Kasumi-1 (cell line): ENCODE data around the gene SMCR8.
A peak's percentile ranks its signal among the peaks of the same experiment; 100 is the strongest.
"Not testable (repeated sequence)": the region's sequence is repeated elsewhere in the genome, so short reads cannot be mapped to it uniquely, and the experiment has no call there.

Source experiments
- DNase-seq, 2 experiments: peaks; one replicate each; lab custom pipeline; 2025; lab: John Stamatoyannopoulos, UW

Gene SMCR8, protein sequence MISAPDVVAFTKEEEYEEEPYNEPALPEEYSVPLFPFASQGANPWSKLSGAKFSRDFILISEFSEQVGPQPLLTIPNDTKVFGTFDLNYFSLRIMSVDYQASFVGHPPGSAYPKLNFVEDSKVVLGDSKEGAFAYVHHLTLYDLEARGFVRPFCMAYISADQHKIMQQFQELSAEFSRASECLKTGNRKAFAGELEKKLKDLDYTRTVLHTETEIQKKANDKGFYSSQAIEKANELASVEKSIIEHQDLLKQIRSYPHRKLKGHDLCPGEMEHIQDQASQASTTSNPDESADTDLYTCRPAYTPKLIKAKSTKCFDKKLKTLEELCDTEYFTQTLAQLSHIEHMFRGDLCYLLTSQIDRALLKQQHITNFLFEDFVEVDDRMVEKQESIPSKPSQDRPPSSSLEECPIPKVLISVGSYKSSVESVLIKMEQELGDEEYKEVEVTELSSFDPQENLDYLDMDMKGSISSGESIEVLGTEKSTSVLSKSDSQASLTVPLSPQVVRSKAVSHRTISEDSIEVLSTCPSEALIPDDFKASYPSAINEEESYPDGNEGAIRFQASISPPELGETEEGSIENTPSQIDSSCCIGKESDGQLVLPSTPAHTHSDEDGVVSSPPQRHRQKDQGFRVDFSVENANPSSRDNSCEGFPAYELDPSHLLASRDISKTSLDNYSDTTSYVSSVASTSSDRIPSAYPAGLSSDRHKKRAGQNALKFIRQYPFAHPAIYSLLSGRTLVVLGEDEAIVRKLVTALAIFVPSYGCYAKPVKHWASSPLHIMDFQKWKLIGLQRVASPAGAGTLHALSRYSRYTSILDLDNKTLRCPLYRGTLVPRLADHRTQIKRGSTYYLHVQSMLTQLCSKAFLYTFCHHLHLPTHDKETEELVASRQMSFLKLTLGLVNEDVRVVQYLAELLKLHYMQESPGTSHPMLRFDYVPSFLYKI

DNA sequence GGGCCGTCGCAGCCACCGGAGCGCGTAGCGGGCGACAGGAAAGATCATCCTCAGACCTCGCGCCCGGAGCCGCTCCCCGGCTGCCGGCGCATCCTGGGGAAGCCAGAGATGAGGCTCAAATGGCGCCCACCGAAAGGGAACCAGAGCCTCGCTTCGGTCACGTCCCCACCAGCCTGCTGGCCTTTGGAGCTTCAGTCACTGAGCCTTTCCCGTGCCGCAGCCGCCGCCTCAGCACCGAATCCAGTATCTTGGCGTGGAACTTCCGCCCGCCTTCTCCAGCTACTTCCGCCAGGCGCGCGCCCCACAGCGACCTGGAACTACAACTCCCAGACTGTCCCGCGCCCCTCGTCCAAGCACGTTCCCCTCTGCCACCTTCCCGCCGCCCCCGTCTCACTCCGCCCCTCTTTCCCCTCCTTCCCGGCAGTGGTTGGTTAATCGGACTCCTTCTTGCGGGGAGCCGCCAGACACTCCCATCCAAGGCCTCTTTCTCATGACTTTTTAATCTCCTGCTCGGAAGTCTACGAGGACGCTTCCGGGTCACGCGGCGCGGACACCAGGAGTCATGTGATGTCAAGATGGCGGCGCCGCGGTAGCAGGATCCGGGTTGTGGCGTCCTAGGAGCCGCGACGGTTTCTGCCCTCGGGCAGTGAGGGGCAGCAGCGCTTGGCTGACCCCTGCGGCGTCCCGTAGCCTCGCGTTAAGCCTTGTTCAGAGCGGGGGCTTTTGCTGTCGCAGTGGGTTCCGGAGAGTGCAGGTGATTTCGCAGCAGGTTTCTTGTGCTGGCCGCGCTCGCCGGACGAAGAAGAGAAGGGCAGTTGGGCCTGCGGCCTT lies at the start of gene SMCR8, which contains the start of gene TOP3A:
SMCR8 (plus strand) TSS at position 563 of the 831 bp plus-strand sequence. CDS start 497 bp downstream, outside the sequence.
TOP3A (minus strand) TSS at position 264 of the 831 bp plus-strand sequence; CDS start at position 48, 216 bp downstream.
- DNase-seq = peak; percentile 82 to 88

DNA sequence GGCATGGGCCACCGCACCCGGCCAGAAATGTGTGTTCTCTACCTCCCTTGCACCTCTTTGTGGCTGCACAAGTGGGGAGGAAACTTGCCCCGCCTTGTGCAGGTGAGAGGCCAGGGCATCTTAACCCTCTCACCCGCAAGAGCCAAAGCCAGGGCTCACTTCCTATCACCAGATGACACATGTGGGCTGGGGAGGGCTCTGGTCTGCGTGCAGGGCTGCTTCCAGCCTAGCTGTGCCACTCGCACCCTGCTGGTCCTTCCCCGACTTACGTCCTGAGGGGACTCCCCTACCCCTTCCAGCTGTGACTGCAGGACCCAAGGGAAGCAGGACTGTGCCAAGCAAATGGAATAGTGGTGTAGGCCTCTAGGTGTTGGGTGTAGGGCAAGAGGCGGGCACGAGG lies 47.7 kb upstream of the SMCR8 start:
- DNase-seq = no peak

DNA sequence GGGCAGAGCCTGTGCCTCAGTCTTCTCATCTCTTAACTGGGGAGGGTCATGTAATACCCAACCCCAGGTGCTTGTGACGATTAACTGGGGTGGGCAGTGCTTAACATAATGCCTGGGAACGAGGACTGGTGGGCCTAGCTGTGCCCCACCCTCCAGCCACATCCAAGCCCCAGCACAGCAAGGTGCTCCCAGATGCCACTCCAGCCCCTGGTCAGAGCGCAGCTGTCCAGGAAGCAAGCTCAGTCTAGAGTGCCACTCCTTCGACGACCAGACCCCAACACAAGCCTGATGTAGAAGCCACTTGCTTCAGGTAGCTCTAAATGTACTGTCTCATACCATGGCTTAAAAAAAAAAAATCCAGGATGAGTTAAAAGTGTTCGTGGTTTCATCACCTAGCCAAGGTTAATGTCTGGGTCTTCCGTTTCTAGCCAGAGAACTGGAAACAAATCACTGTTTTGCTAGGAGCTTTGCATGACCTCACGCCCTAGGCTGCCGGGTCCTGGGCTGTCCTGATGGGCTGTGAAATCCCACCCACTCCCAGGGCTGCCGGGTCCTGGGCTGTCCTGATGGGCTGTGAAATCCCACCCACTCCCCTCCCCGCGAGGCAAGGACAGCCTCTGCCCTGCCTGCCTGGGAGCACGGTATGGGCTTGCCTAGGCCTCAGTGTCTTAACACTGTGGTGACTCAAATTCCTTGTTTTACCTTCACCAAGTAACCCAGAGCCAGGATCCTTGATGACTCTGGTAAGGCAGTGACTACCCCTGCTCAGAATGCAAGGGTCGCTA lies 47.0 kb upstream of the SMCR8 start:
- DNase-seq = no peak

DNA sequence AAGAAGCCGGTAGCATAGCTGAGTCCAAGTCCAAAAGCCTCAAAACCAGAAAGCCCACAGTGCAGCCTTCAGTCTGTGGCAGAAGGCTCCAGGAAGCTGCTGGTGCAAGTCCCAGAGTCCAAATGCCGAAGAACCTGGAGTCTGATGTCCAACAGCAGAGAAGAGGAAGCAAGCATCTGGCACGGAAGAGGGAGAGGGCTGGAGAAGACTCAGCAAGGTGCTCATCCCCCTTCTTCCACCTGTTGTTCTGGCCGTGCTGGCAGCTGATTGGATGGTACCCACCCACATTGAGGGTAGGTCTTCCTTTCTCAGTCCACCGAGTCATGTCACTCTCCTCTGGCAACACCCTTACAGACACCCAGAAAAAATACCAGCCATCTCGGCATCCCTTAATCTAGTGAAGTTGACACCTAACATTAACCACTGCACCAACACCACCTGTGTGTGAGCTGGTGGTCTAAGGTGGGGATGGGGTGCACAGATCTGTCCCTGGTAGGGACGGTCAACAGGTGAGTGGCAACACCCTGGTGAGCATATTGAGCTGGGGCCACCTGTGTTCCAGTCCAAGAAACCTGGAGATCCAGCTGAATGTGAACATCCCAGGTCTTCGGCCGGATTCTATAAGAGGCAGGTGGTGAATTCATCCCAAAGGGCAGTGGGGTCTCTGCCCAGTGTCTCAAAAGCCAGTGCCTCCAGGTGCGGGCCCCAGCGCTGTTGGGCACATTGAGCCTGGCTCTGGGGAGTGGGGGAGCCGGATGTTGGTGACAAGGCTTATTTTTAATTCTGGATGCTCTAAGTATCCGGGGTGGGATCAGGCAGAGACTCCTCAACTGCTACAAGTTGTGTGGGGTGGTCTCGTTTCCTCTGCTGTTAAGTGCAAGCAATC lies 44.8 kb upstream of the SMCR8 start:
- no peak for DNase-seq

DNA sequence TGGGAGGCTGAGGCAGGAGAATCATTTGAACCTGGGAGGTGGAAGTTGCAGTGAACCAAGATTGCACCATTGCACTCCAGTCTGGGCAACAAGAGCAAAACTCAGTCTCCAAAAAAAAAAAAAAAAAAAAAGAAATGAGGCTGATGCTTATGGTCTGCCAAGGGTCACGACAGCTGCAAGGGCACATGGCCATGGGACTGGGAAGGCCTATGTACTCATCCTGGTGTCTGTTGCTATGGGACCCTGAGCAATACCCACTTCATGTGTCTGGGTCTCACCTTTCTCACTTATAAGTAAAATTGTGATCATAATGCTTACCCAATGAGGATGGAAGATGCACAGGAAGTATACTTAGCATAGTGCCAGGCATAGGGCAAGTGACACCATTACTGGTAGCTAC lies 38.0 kb upstream of the SMCR8 start:
- no peak for DNase-seq

DNA sequence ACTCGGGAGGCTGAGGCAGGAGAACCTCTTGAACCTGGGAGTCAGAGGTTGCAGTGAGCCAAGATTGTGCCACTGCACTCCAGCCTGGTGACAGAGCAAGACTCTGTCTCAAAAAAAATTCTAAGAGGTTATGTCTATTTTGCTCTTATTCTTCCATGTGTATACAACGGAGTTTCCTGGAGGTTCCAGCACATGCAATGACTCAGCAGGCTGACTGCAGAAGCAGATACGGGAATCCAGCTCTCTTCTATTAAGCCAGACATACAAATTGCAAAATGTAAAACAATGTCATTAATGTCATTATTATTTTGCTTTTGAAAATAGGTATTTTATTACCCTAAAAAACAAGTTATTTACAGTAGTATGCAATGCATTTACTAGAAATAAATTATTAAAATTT lies 36.2 kb upstream of the SMCR8 start:
- no peak for DNase-seq

DNA sequence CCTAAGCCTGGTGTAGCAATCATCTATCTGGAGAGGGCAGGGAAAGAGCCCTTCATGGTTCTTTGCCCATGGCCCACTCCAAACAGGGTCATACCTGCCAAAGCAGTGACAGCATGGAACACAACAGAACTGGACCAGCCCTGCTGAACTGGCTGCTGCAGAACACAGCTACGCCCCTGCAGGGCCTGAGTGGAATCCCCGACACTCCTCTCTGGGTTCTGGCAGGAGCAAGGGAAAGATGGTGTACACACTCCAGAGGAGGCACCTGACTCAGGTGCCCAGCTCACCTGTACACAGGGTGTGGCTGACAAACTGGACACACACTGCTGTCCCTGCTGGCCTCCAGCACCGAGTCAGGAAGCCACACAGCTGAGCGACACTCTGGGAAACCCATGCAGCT lies 34.8 kb upstream of the SMCR8 start:
- no peak for DNase-seq

DNA sequence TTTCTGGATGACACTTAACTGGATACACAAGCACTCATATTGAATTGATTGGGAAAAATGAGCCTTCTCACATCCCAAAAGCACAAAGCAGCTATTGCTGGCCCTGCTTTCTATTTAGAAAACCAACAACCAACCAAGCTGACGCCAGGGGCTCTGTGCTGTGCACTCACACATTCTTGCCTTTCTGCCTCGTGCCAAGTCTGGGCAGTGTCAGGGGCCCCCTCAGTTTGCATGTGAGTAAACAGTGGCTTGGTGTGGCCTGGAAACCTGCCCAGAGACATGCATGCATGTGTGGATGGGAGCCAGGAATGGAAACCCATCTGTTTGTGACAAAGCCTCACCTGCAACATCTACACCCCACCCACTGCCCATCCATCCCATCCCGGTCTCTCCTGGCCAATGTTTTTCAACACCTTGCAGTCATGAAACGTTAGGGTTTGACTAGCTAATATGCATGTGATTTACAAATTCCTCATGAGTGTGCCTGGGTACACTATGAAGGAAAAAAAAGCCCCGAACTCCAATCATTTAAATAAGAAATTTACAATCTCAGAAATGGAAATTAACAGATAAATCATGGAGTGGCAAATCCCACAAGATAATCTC lies 34.2 kb upstream of the SMCR8 start:
- DNase-seq = no peak

DNA sequence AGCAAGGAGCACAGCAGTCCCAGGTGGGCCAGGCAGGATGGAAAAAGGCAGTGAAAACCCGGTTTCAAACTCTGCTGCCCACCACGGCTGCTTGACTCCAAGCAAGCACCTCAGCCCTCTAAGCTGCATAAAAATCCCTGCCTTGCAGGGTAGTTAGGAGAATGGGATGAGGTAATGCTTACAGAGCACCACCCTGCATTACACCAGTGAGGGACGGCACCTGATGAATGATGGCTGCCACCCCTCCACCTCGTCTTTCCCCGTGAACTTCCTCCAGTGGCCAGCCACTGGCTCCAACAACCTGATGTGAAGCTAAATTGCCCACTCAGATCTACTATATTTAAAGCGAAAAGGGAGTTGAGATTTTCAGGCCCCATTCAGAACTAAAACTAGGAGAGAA lies 33.3 kb upstream of the SMCR8 start:
- DNase-seq = no peak

DNA sequence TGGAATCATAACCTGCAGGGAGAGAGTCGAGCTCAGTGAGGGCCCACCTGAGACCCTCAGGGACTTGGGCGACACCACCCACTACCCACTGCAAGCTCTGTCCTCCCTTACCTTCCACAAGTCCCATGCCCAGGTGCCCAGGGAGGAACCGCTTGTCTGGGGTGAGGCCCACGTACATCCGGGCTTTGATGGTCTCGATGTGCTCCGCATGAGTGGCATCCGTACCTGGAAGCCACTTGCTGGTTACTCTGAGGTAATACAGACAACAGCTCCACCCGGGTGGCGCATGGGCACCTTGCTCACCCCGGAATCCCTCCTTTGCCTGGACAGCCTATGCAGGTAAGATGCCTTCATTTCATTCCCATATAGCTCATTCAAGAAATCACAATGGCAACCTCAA lies 29.8 kb upstream of the SMCR8 start:
- no peak for DNase-seq

DNA sequence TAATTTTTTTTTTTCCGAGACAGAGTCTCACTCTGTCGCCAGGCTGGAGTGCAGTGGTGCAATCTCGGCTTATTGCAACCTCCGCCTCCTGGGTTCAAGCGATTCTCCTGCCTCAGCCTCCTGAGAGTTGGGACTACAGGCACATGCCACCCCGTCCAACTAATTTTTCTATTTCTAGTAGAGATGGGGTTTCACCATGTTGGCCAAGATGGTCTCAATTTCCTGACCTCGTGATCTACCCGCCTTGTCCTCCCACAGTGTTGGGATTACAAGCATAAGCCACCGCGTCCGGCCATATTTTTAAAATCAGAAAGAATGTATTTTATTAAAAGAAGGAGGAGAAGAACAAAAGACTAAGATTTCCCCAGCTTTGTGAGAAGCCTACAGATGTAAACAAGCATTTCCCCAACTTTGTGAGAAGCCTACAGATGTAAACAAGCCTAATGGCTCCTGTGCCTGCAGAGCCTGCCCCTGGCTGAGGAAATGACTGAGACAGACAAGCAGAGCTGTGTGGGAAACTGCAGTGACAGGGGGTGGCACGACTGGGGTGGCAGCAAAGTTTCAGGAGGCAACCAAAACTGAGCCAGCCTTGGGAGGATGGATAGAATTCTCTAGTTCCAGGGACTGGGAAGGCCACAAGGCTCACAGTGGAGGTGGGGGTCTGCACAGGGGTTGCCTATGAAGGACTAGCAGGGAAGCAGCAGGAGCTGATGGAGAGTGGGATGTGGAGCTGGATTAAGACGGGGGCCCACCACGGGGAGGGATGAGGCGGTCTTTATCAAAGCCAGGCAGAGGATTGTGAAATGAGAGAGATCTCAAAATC lies 23.2 kb upstream of the SMCR8 start:
- DNase-seq = no peak

DNA sequence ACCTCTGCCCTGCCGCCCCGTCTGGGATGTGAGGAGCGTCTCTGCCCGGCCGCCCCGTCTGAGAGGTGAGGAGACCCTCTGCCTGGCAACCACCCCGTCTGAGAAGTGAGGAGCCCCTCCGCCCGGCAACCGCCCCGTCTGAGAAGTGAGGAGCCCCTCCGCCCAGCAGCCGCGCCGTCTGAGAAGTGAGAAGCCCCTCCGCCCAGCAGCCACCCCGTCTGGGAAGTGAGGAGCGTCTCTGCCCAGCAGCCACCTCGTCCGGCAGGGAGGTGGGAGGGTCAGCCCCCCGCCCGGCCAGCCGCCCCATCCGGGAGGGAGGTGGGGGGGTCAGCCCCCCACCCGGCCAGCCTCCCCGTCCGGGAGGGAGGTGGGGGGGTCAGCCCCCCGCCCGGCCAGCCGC lies 17.0 kb upstream of the SMCR8 start:
- DNase-seq = not testable (repeated sequence)

DNA sequence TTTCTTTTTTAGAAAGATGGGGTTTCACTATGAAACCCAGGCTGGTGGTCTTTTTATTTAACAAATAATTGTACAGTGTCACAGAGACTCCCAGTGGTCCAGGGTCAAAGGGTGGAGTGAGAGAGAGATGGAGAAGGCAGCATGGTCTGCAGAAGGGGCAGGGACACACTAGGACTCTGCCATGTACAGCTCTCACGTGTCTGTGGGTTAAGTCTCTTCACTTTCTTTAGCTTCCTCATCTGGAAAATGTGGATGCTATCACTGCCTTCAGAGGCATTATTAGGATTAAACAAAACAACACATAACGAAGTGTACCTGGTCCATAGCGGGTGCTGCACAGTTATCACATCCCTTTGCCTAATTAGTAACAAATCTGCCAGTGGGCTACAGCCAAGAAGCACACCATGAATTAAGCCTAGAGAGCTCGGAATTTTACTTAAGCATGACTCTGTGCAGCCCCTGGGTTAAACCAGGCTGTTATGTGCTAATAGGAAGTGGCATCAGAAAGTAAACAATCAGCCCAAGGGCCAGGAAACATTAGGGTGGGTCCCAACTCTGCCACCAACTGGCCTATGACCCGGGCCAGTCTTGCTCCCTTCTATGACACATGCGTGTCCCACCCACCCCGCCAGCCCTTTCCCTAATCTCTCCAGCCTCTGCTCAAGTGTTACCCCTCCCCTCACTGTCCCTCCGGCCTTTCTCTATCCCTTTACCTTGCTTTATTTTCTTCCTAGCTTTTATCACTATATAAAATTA lies 14.2 kb upstream of the SMCR8 start:
- no peak for DNase-seq

DNA sequence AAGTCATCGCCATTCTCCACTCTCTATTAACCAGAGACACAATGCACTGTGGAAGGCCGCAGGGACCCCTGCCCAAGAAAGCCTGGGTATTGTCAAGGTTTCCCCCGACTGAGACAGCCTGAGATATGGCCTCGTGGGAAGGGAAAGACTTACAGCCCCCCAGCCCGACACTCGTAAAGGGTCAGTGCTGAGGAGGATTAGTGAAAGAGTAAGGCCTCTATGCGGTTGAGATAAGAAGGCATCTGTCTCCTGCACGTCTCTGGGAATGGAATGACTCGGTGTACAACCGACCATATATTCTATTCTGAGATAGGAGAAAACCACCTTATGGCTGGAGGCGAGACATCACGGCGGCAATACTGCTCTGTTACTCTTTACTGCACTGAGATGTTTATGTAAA lies 11.9 kb upstream of the SMCR8 start:
- not testable (repeated sequence) for DNase-seq

DNA sequence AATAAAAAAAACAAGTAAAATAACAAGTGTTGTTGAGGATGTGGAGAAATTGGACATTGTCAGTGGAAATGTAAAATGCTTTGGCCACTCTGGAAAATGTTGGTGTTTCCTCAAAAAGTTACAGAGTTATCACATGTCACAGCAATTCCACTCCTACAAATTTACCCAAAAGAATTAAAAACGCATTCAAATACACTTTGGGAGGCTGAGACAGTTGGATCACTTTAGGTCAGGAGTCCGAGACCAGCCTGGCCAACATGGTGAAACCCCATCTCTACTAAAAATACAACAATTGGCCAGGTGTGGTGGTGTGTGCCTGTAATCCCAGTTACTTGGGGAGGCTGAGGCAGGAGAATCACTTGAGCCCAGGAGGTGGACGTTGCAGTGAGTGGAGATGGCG lies 5.9 kb upstream of the SMCR8 start:
- DNase-seq = no peak

DNA sequence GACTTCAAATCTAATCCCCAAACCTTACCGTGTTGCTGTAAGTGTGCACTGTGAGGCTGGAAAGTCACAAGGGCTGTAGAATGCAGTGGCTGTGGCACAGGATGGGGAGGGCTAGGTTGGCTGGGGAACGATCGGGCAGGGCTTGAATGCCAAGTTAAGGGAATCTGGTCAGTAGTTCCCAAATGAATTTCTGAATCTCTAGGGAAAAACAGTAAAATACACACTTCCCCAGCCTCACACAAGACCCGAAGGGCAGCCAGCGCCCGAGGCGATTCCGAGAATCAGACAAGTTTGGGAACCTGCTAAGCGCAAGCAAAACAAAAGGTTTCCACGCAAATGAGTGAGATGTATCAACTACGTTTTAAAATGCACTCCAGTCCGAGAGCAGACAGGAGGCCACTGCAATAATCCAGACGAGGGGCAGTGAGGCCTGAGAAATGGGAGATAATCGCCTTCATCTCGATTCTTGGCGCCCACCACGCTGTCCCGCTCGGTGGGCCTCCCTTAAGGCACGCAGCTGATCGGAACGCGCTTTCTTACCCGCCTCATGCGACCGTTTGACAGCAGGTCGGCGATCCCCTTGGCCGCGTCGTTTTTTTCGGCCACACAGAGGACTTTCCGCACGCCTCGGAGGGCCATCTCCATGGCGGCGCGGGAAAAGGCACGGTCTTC lies 898 bp upstream of the SMCR8 start:
- no peak for DNase-seq

DNA sequence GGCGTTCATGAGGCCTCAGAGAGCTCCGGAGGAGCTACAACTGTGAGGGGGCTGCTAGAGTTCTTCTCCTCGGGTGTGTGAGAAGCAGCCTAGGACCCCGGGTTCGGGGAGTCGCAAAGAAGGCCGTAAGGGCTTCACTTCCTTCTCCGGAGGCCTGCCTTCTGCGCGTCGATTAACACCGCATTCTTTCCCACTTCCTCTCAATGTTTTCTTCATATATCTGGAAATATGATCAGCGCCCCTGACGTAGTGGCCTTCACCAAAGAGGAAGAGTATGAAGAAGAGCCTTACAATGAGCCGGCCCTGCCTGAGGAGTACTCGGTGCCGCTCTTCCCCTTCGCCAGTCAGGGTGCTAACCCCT lies 449 bp downstream of the SMCR8 start:
- peak in 1 of 2 experiments; percentile 4 for DNase-seq

DNA sequence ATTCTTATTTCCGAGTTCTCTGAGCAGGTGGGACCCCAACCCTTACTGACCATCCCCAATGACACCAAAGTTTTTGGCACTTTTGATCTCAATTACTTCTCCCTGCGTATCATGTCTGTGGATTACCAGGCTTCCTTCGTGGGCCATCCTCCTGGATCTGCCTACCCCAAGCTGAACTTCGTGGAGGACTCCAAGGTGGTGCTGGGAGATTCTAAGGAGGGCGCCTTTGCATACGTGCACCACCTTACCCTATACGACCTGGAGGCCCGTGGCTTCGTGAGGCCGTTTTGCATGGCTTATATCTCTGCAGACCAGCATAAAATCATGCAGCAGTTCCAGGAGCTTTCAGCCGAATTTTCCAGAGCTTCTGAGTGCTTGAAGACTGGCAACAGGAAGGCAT lies 868 bp downstream of the SMCR8 start:
- no peak for DNase-seq
